OCI-LY1 (cell line): ENCODE data around the gene ZNF710.

Source experiments
- H2AFZ ChIP-seq: fragments of 200-600 bp; sonication (generic), shearing (Covaris generic); 2 replicates; pipeline ENCODE4 v1.6.0; 2014; ENCODE audit warnings: antibody characterized with exemption, mild to moderate bottlenecking, low read length
- H3F3A ChIP-seq: fragments of 200-600 bp; sonication (generic), shearing (Covaris generic); 2 replicates; pipeline ENCODE4 v1.6.0; 2014; ENCODE audit warnings: mild to moderate bottlenecking, antibody characterized with exemption, low read length, moderate library complexity; ENCODE audit not compliant: insufficient read depth
- H3K27ac ChIP-seq: fragments of 200-600 bp; sonication (generic); 2 replicates; pipeline ENCODE4 v1.5.1; 2014; ENCODE audit warnings: low read length, mixed run types, mild to moderate bottlenecking, low read depth; ENCODE audit not compliant: poor library complexity, severe bottlenecking
- H3K27me3 ChIP-seq: fragments of 200-600 bp; sonication (generic); 2 replicates; pipeline ENCODE4 v1.6.0; 2014; ENCODE audit warnings: antibody characterized with exemption, mild to moderate bottlenecking, low read length, moderate library complexity; ENCODE audit not compliant: insufficient read depth
- H3K36me3 ChIP-seq: fragments of 200-600 bp; sonication (generic); 2 replicates; pipeline ENCODE4 v1.6.1; 2014; ENCODE audit warnings: mild to moderate bottlenecking, antibody characterized with exemption, low read length, moderate library complexity, mixed read lengths; ENCODE audit not compliant: insufficient read depth
- H3K4me1 ChIP-seq: fragments of 200-600 bp; sonication (generic); 2 replicates; pipeline ENCODE4 v1.5.1; 2014; ENCODE audit warnings: mild to moderate bottlenecking, low read length, moderate library complexity; ENCODE audit not compliant: insufficient read depth, severe bottlenecking
- H3K4me2 ChIP-seq: fragments of 200-600 bp; sonication (generic), shearing (Covaris generic); 2 replicates; pipeline ENCODE4 v1.6.1; 2014; ENCODE audit warnings: low read length
- H3K4me3 ChIP-seq: fragments of 200-600 bp; sonication (generic); 2 replicates; pipeline ENCODE4 v1.5.1; 2014; ENCODE audit warnings: low read length, low read depth, mild to moderate bottlenecking, mixed read lengths; ENCODE audit not compliant: poor library complexity, severe bottlenecking
- H3K79me2 ChIP-seq: fragments of 200-600 bp; shearing (Covaris generic); 2 replicates; pipeline ENCODE4 v1.6.1; 2016; ENCODE audit warnings: mixed run types, low read length, mixed read lengths; ENCODE audit not compliant: insufficient read depth
- H3K9ac ChIP-seq: fragments of 200-600 bp; sonication (generic), shearing (Covaris generic); 2 replicates; pipeline ENCODE4 v1.6.1; 2014; ENCODE audit warnings: mild to moderate bottlenecking, low read length, mixed read lengths
- H3K9me2 ChIP-seq: fragments of 200-600 bp; sonication (generic), shearing (Covaris generic); 2 replicates; pipeline ENCODE4 v1.6.1; 2014; ENCODE audit warnings: low read depth, mild to moderate bottlenecking, low read length, mixed read lengths
- H3K9me3 ChIP-seq: fragments of 200-600 bp; shearing (Covaris generic); 2 replicates; pipeline ENCODE4 v1.6.1; 2014; ENCODE audit warnings: low read length, mixed read lengths
- H4K20me1 ChIP-seq: fragments of 200-600 bp; sonication (generic), shearing (Covaris generic); 2 replicates; pipeline ENCODE4 v1.6.0; 2016; ENCODE audit warnings: mild to moderate bottlenecking, low read length; ENCODE audit not compliant: insufficient read depth
- CTCF ChIP-seq: fragments of 200-600 bp; sonication (generic), shearing (Covaris generic); IDR thresholded peaks from 2 replicates; pipeline ENCODE4 v1.5.1; 2017; ENCODE audit warnings: mild to moderate bottlenecking, antibody characterized with exemption, low read length, moderate library complexity, mixed read lengths
- EZH2 ChIP-seq: fragments of 200-600 bp; sonication (generic), shearing (Covaris generic); IDR thresholded peaks from 2 replicates; pipeline ENCODE4 v1.8.0; 2017; ENCODE audit warnings: borderline replicate concordance, mixed run types, mild to moderate bottlenecking, antibody characterized with exemption, low read length, moderate library complexity, mixed read lengths

Gene ZNF710

GRCh38 chr15:90126022-90126421 lies 124.9 kb downstream of the ZNF710 start:
- no peak overlapping the region for H2AFZ ChIP-seq
- no peak overlapping the region for H3K9ac ChIP-seq
- TF ChIP-seq EZH2 (no peak), CTCF (no peak)

GRCh38 chr15:90126596-90127435 lies 125.7 kb downstream of the ZNF710 start:
- Histone ChIP-seq H3K9me3 (no peaks in the 10 kb centered on the region), H3K79me2 (no peaks in the 10 kb centered on the region), H3K36me3 (no peaks in the 10 kb centered on the region), H3K4me1 (no peaks in the 10 kb centered on the region), H3K9me2 (no peaks in the 10 kb centered on the region), H3K9ac (no peak overlapping the region), H3K27me3 (no peaks in the 10 kb centered on the region), H3K4me2 (no peak overlapping the region), H2AFZ (no peak overlapping the region), H4K20me1 (no peaks in the 10 kb centered on the region), H3F3A (no peaks in the 10 kb centered on the region), H3K27ac (no peak overlapping the region), H3K4me3 (no peak overlapping the region)
- TF ChIP-seq EZH2 (no peak), CTCF (no peak)

More at GRCh38 chr15:90126022-90126421, 124.9 kb downstream of the ZNF710 start:
- Histone ChIP-seq H3K9me3 (no peaks in the 10 kb centered on the region), H3K27ac (no peak overlapping the region), H3K9me2 (no peaks in the 10 kb centered on the region), H3K36me3 (no peaks in the 10 kb centered on the region), H3F3A (no peaks in the 10 kb centered on the region), H3K4me3 (no peak overlapping the region), H3K27me3 (no peaks in the 10 kb centered on the region), H4K20me1 (no peaks in the 10 kb centered on the region), H3K4me1 (no peaks in the 10 kb centered on the region), H3K79me2 (no peaks in the 10 kb centered on the region), H3K4me2 (no peak overlapping the region)

- H3K4me1 ChIP-seq, result no peaks in the 10 kb centered on the region
- H2AFZ ChIP-seq, result no peak overlapping the region
- no peaks in the 10 kb centered on the region; the same call in 1 of the 2 replicates for H3K36me3 ChIP-seq
- no peak overlapping the region for H3K9ac ChIP-seq
- H3K9me2 ChIP-seq, result no peaks in the 10 kb centered on the region
- TF ChIP-seq CTCF, result no peak
- no peak for TF ChIP-seq EZH2
- no peak overlapping the region for H3K27ac ChIP-seq
- no peaks in the 10 kb centered on the region for H3F3A ChIP-seq
- 0 out of 2 replicates have a peak, but pooled peaks cover 4% of the 10 kb centered on the region for H3K27me3 ChIP-seq
- H4K20me1 ChIP-seq, result no peaks in the 10 kb centered on the region
- no peaks in the 10 kb centered on the region for H3K9me3 ChIP-seq
- H3K4me2 ChIP-seq, result no peak overlapping the region
- H3K79me2 ChIP-seq, result no peaks in the 10 kb centered on the region
- no peak overlapping the region for H3K4me3 ChIP-seq
Measured at GRCh38 chr15:90130291-90130690, 129.2 kb downstream of the ZNF710 start.
